CD4-positive, CD25-positive, alpha-beta regulatory T cell (primary cell): Measurements from ENCODE around the gene CLEC18B. TPM values are rescaled to one million over a fixed set of nuclear protein-coding genes. Genes with fewer than 3 reads are reported as not detected.

Source experiments
- ATAC-seq, 2 donors: fragments of 150-1000 bp; cut with Tn5 transposase; one replicate each; pipeline ENCODE4 v1.10.0; 2021; ENCODE audit warnings: low read depth in 2 of 2, moderate number of reproducible peaks in 2 of 2, moderate library complexity in 1 of 2
- DNase-seq, 3 donors: peaks; one replicate each; pipeline versions ENCODE4 v3.0.0 to v3.0.0-alpha.2; 2012 to 2022; ENCODE audit warnings: mixed read lengths in 1 of 3
- H3K27ac ChIP-seq: one replicate; pipeline ENCODE4 v1.7.0; 2013; ENCODE audit warnings: mild to moderate bottlenecking, low read length; ENCODE audit not compliant: insufficient read depth, poor library complexity, severe bottlenecking
- H3K27me3 ChIP-seq: one replicate; pipeline ENCODE4 v1.7.0; 2013; ENCODE audit warnings: low read length; ENCODE audit not compliant: control insufficient read depth, insufficient read depth
- H3K36me3 ChIP-seq: one replicate; pipeline ENCODE4 v1.7.0; 2013; ENCODE audit warnings: mild to moderate bottlenecking, low read length, moderate library complexity; ENCODE audit not compliant: control insufficient read depth, insufficient read depth
- H3K4me1 ChIP-seq: 2 replicates; pipeline ENCODE4 v1.7.0; 2013; ENCODE audit warnings: mild to moderate bottlenecking, low read length; ENCODE audit not compliant: insufficient read depth, control insufficient read depth, poor library complexity, severe bottlenecking
- H3K4me3 ChIP-seq: one replicate; pipeline ENCODE4 v1.7.0; 2013; ENCODE audit warnings: low read depth, mild to moderate bottlenecking, low read length, moderate library complexity
- H3K9me3 ChIP-seq, 2 experiments: 1 replicate in 1 of 2; 2 replicates in 1 of 2; pipeline ENCODE4 v1.7.0; 2013; ENCODE audit warnings: low read length in 2 of 2, mild to moderate bottlenecking in 1 of 2, moderate library complexity in 1 of 2; ENCODE audit not compliant: control insufficient read depth in 2 of 2
- H3K27ac Mint-ChIP-seq, 3 donors: one replicate each; pipeline ENCODE4 v1.8.0; 2020 to 2022; ENCODE audit warnings: mild to moderate bottlenecking in 3 of 3, mixed read lengths in 3 of 3, moderate library complexity in 2 of 3
- H3K27me3 Mint-ChIP-seq: one replicate; pipeline ENCODE4 v1.8.0; 2022; ENCODE audit warnings: mild to moderate bottlenecking, mixed read lengths
- H3K36me3 Mint-ChIP-seq: one replicate; pipeline ENCODE4 v1.8.0; 2020; ENCODE audit warnings: mixed read lengths
- H3K4me1 Mint-ChIP-seq, 4 donors: one replicate each; pipeline ENCODE4 v1.8.0; 2020 to 2022; ENCODE audit warnings: mixed read lengths in 4 of 4, mild to moderate bottlenecking in 1 of 4
- H3K4me3 Mint-ChIP-seq, 4 donors: one replicate each; pipeline ENCODE4 v1.8.0; 2020 to 2022; ENCODE audit warnings: mild to moderate bottlenecking in 4 of 4, mixed read lengths in 4 of 4, moderate library complexity in 3 of 4
- H3K9me3 Mint-ChIP-seq, 7 donors: one replicate each; pipeline ENCODE4 v1.8.0; 2020 to 2022; ENCODE audit warnings: mixed read lengths in 7 of 7, mild to moderate bottlenecking in 3 of 7, moderate library complexity in 2 of 7
- polyA plus RNA-seq, 4 donors: library from polyadenylated mRNA; unstranded; fragments of 300-500 nt; fragmentation: Illumina TruSeq; gene quantifications; one replicate each; pipeline ENCODE4 v1.2.3, GENCODE V29; 2021
- total RNA-seq: library from RNA; stranded (reverse); gene quantifications from one replicate; pipeline ENCODE4 v1.2.3, GENCODE V29; 2022

The CLEC18B gene
- total and polyA plus RNA-seq, 5 donors from 2014 or later: 0.91 TPM; not detected in 4

DNA sequence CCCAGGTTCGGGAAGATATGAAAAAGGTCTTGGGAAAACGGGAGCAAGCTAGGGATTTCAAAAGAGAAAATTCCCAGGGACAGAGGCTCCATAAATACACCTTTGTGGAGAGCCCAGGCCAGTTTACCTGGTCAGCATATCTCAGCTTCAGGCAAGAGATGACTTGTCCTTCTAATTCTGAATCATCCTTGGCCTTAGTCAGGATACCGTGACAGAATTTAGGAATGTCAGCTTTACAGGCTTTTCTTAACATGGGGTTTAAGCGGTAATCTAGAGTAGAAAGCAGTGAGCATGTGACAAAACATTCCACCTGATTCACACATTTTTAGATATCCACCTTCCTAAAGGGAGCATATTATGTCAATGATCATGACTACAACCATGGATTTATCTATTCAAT, 41.1 kb upstream of the CLEC18B start:
- ATAC-seq (no peak), DNase-seq (no peak)
- Histone ChIP-seq H3K36me3 (peaks cover 87% of the 10 kb centered on the region), H3K4me1 (peaks cover 4% of the 10 kb centered on the region), H3K27me3 (no peaks in the 10 kb centered on the region), H3K27ac (no peak overlapping the region), H3K4me3 (no peak overlapping the region), H3K9me3 (no peaks in the 10 kb centered on the region)
- no peaks in the 10 kb centered on the region for H3K9me3 Mint-ChIP-seq
- peaks cover 71% of the 10 kb centered on the region for H3K36me3 Mint-ChIP-seq
- peaks cover 3 to 14% (median 7%) of the 10 kb centered on the region in 4 donors for H3K4me1 Mint-ChIP-seq
- peak overlapping the region in 2 of 3 donors; percentile 62 to 64 for H3K27ac Mint-ChIP-seq
- no peak overlapping the region for H3K4me3 Mint-ChIP-seq
- no peaks in the 10 kb centered on the region for H3K27me3 Mint-ChIP-seq

DNA sequence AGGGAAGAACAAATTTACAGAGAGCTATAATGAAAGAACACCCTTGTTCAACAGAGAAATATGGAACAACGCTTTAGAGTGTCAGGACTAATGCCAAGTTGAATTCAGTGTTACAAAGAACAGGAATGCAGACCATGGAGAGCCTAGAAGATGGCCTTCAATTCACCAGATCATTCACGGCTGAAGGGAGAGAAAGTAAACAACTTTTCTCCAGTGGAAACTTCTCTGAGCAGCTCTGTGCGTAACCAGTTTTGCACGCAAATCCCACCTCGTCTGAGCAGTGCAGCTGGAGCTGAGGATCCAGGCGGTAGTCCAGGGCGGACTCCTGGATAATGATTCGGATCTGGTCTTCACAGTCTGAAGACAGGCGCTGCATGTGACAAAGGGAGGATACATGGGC, 40.5 kb upstream of the CLEC18B start:
- H3K4me1 Mint-ChIP-seq: peaks cover 0 to 9% (median 3%) of the 10 kb centered on the region in 4 donors
- H3K4me3 Mint-ChIP-seq: no peak overlapping the region
- no peaks in the 10 kb centered on the region for H3K9me3 Mint-ChIP-seq
- ATAC-seq: no peak
- peak overlapping the region in 1 of 3 donors; percentile 64 for H3K27ac Mint-ChIP-seq
- H3K27me3 Mint-ChIP-seq: no peaks in the 10 kb centered on the region
- Histone ChIP-seq H3K27ac (no peak overlapping the region), H3K36me3 (peaks cover 87% of the 10 kb centered on the region), H3K4me1 (no peaks in the 10 kb centered on the region), H3K4me3 (no peak overlapping the region), H3K9me3 (no peaks in the 10 kb centered on the region), H3K27me3 (no peaks in the 10 kb centered on the region)
- H3K36me3 Mint-ChIP-seq: peaks cover 67% of the 10 kb centered on the region
- no peak for DNase-seq

DNA sequence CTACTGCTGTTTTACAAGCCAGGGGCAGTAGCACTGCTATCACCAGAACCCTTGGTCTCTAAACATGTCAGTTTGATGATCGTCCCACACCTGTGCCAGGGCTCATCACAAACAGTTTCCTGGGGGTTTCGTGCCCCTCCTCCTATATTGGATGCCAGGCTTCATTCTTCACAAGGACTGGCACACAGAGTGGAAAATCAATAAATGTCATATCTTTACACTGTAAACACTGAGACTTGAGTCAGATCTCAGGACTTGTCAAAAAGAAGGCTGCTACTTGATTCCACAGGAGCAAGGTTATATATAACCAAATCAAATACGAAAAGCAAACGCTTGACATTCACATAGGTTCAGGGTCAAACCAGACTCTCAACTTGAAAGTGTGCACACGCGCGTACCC, 39.3 kb upstream of the CLEC18B start:
- H3K27me3 ChIP-seq: no peaks in the 10 kb centered on the region
- peaks cover 65% of the 10 kb centered on the region for H3K36me3 Mint-ChIP-seq
- H3K27ac Mint-ChIP-seq: no peak overlapping the region
- peaks cover 87% of the 10 kb centered on the region for H3K36me3 ChIP-seq
- H3K4me3 ChIP-seq: no peak overlapping the region
- no peaks in the 10 kb centered on the region for H3K27me3 Mint-ChIP-seq
- ATAC-seq (no peak), DNase-seq (no peak)
- H3K27ac ChIP-seq: no peak overlapping the region
- H3K9me3 Mint-ChIP-seq: no peaks in the 10 kb centered on the region
- no peaks in the 10 kb centered on the region for H3K9me3 ChIP-seq
- H3K4me1 Mint-ChIP-seq: peaks cover 0 to 2% (median 0%) of the 10 kb centered on the region in 4 donors
- H3K4me1 ChIP-seq: no peaks in the 10 kb centered on the region
- no peak overlapping the region for H3K4me3 Mint-ChIP-seq

DNA sequence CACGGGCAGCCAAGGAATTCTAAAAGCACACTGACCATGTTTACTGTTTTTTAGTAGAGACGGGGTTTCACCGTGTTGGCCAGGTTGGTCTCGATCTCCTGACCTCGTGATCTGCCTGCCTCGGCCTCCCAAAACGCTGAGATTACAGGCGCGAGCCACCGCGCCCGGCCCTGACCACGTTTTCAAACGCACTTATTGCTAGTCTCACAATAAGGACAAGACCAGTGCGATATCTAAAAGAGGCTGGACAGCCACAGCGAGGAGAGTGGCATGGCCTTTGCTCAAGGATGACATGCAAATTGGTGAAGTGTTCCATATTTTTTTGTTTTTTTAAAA, 35.0 kb upstream of the CLEC18B start:
- Mint-ChIP-seq H3K27me3 (no peaks in the 10 kb centered on the region), H3K4me1 (no peaks in the 10 kb centered on the region), H3K4me3 (no peak overlapping the region), H3K9me3 (no peaks in the 10 kb centered on the region), H3K36me3 (peaks cover 60% of the 10 kb centered on the region), H3K27ac (no peak overlapping the region)
- DNase-seq (no peak), ATAC-seq (no peak)
- Histone ChIP-seq H3K9me3 (no peaks in the 10 kb centered on the region), H3K27me3 (no peaks in the 10 kb centered on the region), H3K4me1 (no peaks in the 10 kb centered on the region), H3K36me3 (peaks cover 77% of the 10 kb centered on the region), H3K4me3 (no peak overlapping the region), H3K27ac (no peak overlapping the region)

DNA sequence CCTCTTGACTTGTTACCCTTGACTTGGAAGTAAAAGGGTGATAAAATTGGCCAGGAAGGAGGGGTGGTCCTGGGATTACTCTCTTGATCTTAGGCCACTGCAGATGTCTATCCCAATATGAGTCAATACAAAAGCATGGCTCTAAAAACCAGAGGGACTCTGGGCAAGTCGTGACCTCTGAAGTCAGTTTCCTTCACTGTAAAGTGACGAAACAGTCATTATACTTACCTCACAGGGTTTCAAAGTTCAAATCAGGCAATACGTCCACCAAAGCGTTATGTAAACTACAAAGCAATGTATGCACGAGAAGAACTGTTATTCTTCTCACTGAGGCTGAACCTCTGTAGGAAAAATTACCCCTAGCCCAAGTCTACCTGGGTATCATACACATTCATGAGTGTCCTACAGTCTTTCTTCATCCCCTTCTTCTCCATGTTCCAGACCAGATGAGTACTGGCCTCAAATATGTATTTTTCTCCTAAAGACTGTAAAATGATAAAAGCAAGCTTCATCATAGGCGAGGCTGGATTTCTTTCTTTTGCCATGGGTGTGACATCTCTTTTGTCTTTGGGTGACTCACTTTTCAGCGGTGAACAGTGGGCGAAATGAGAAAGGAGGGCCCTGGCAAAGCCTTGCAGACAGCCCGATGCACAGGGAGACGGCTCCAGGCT, 34.5 kb upstream of the CLEC18B start:
- no peaks in the 10 kb centered on the region for H3K27me3 Mint-ChIP-seq
- Histone ChIP-seq H3K27ac (no peak overlapping the region), H3K4me1 (no peaks in the 10 kb centered on the region), H3K36me3 (peaks cover 80% of the 10 kb centered on the region), H3K9me3 (no peaks in the 10 kb centered on the region), H3K27me3 (no peaks in the 10 kb centered on the region), H3K4me3 (no peak overlapping the region)
- H3K4me1 Mint-ChIP-seq: no peaks in the 10 kb centered on the region
- no peak overlapping the region for H3K27ac Mint-ChIP-seq
- no peak overlapping the region for H3K4me3 Mint-ChIP-seq
- peaks cover 65% of the 10 kb centered on the region for H3K36me3 Mint-ChIP-seq
- ATAC-seq (no peak), DNase-seq (no peak)
- no peaks in the 10 kb centered on the region for H3K9me3 Mint-ChIP-seq

DNA sequence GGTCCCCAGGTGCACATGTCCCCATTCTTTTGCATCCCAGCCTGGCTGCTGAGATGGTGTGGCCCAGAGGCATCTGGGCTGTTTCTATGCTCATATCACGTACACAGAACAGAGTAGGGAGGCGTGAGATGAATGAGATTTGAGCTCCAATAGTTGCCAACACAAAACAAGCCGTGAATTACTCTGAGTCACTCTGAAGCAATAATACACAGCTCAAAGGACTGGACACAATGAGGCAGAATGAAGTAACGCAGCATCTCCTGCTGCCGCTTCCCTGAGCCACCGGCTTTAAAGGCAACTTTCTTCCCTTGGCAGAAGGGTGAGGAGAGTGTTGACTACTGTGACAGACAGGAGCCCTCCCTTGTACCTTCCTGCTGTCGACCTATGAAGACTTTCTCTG, 33.9 kb upstream of the CLEC18B start:
- ATAC-seq (no peak), DNase-seq (no peak)
- no peaks in the 10 kb centered on the region for H3K4me1 Mint-ChIP-seq
- Histone ChIP-seq H3K4me3 (no peak overlapping the region), H3K36me3 (peaks cover 76% of the 10 kb centered on the region), H3K9me3 (no peaks in the 10 kb centered on the region), H3K27me3 (no peaks in the 10 kb centered on the region), H3K4me1 (no peaks in the 10 kb centered on the region), H3K27ac (no peak overlapping the region)
- no peaks in the 10 kb centered on the region for H3K9me3 Mint-ChIP-seq
- H3K36me3 Mint-ChIP-seq: peaks cover 66% of the 10 kb centered on the region
- peak overlapping the region in 1 of 3 donors; percentile 71 for H3K27ac Mint-ChIP-seq
- no peak overlapping the region for H3K4me3 Mint-ChIP-seq
- no peaks in the 10 kb centered on the region for H3K27me3 Mint-ChIP-seq

DNA sequence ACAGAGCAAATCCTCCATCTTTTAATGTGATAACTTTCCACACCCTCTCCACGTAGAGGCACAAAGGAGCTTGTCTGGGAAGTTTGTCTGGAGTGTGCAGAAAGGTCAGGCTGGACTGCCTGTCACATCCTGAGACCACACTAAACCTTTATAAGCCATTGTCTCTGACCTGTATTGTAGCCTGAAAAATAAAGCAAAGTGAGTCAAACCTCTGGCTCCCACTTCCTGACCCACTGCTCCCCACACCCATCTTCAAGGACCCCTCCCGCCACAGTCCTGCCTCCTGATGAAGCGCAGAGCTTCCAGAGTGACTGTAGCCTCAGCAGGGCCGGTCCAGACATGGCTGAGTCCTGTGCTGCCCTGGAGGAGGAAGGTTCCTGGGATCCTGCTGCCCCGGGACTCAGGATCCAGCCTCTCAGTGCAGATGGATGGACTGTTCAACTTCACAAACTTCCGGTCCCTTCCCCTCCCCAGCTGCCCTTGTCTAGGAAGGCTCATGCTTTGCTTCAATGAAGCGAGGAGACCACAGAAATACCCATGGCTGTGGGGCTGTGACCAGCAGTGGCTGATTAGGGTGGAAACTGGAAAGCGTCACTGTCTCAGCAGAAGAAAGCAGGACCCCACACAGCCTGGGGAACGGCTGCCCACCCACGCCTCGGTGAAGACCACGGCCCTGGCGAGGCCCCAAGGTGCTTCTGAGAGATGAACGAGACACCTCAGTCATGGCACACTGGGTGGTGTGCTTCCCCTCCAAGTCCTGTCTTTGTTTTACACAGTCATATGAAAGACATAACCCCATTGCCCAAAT, 30.9 kb upstream of the CLEC18B start:
- H3K27ac Mint-ChIP-seq: no peak overlapping the region
- Histone ChIP-seq H3K27me3 (no peaks in the 10 kb centered on the region), H3K9me3 (no peaks in the 10 kb centered on the region), H3K4me3 (no peak overlapping the region), H3K27ac (no peak overlapping the region), H3K36me3 (peaks cover 78% of the 10 kb centered on the region), H3K4me1 (no peaks in the 10 kb centered on the region)
- no peaks in the 10 kb centered on the region for H3K9me3 Mint-ChIP-seq
- DNase-seq: no peak
- H3K4me1 Mint-ChIP-seq: peaks cover 0 to 2% (median 0%) of the 10 kb centered on the region in 4 donors
- H3K36me3 Mint-ChIP-seq: peaks cover 56% of the 10 kb centered on the region
- no peak overlapping the region for H3K4me3 Mint-ChIP-seq
- ATAC-seq: no peak
- H3K27me3 Mint-ChIP-seq: no peaks in the 10 kb centered on the region
